GM21367 (cell line): ENCODE data around the gene NISCH.
A peak's percentile ranks its signal among the peaks of the same experiment; 100 is the strongest.
"Not testable (repeated sequence)": the region's sequence is repeated elsewhere in the genome, so short reads cannot be mapped to it uniquely, and the experiment has no call there.

ENCODE experiments used
- ATAC-seq: cut with Tn5 transposase; IDR thresholded peaks from one replicate; pipeline ENCODE4 v1.9.1; 2021; ENCODE audit not compliant: unreplicated experiment

NISCH gene

DNA sequence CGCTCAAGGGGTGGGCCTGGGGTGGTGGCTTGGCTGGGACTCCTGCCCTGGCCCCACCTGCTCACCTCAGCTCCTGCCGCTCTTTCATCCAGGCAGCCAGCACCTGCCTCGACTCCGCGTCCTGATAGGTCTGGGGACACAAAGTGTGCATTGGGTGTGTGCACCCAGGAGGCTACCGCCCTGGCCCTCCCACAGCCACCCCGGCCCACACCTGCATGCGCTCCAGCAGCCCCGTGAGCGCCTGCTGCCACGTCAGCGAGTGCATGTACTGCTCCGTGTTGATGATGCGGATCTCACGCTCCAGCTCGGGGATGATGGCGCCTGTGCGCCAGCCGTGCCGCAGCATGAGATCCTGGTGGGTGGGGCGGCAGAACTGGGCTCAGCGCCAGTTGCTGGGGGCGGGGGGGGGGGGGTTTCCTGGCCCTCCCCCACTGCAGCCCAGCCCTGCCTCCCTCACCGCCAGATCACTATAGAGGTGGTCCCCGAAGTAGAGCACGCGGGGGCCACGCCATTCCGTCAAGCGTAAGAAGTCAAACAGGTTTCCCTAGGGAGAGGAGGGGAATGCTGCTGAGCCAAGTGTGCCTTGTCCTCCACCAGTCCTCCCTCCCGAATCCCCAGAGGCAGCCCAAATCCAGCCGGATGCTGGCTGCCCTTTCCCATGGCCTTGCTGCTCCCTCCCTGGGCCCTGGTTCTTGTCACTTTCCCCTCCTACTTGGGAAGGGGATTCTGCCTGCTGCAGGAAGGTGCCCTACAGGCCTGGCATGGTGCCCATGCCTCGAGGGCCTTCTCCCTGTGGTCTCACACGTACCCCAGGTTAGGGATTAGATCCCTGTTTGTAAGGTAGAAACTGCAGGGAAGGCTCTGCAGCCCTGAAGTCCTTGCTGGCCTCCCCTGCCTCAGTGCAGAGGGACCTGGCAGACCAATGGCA is 69.6 kb downstream of the NISCH start:
- ATAC-seq, result no peak

GRCh38 chr3:52525680-52526561 is 70.5 kb downstream of the NISCH start:
- no peak for ATAC-seq

GRCh38 chr3:52526671-52527038 is 71.3 kb downstream of the NISCH start:
- not testable (repeated sequence) for ATAC-seq

- ATAC-seq, result no peak
These were observed 71.8 kb downstream of the NISCH start for GRCh38 chr3:52527039-52527731.

GRCh38 chr3:52527732-52528585 is 72.6 kb downstream of the NISCH start:
- ATAC-seq, result no peak

GRCh38 chr3:52528586-52529375 is 73.4 kb downstream of the NISCH start:
- ATAC-seq, result no peak

- ATAC-seq, result no peak
These were observed 74.3 kb downstream of the NISCH start for GRCh38 chr3:52529376-52530333.

- ATAC-seq, result no peak
These were observed 75.8 kb downstream of the NISCH start for GRCh38 chr3:52530918-52531826.

- ATAC-seq, result no peak
These were observed 76.6 kb downstream of the NISCH start for GRCh38 chr3:52531860-52532516.

- ATAC-seq, result no peak
These were observed 77.1 kb downstream of the NISCH start for GRCh38 chr3:52532517-52532837.

DNA sequence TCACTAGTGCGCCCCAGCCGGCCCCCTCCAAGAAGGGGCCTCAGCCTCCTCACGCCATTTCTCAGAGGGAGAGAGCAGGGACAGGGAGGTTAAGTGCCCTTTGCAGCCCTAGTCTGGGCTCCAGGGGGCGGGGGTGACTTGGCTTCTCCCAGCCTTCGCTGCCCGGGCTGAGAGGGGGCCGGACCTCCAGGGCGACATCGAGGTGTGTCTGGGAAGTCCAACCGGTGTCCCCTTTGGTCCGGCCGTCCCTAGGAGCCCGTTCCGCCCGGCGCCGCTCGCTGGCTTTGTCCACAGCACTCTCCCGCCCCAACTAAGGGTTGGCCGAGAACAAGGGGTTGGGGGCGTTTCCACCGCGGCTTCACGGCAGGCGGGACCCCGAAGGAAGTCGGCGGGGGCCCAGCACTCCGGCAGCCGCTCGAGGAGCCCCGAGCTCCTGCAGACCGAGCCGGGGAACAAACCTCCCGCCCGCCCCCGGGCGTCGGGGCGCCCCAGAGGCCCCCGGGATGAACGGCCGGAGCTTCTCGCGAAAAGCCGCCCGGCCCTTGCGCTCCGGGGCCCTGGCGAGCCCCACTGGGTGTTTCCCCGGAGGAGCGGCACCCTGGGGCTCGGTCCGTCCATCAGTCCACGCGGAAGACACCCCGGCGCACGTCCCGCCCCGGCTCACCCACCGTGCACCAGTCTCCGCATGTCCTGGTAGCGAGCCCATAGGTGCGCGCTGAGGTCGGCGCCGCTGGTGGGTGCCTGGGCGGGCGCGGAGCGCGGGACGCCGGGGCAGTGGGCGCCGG is 77.6 kb downstream of the NISCH start:
- ATAC-seq, result no peak

DNA sequence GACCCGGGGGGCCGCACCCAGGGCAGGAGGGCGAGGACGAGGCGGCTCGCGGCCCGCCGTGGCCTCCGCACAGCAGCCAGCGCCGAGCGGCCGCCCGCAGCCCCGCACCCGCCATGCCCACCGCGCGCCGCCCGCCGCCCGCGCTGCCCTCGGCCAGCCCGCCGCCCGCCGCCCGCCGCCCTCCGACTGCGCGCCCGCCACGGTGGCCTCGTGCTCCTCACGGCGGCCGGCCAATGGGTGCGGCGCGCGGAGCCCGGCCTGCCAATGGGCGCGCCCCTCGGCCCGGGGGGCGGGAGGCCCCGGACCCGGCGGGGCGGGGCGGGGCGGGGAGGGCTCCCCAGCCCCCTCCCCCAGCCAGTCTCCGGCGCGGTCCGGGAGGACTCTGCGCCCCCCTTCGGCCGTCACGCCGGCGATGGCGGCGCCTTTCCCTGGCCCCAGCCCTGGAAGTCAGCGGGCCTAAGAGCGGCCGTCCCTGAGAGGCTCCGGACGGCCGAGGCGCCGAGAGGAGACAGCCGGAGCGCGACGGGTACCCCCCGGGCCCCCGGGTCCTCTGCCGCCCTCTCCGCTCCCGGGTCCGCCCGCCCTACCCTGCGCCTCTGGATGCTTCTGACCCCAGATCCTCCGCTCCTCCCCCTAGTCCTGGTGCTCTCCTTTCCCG is 78.3 kb downstream of the NISCH start, which contains the start of gene NT5DC2:
TSS of gene NT5DC2 (minus strand) at position 235 of the 658 bp plus-strand sequence. CDS start at position 115, 120 bp downstream.
- peak; percentile 25 for ATAC-seq

DNA sequence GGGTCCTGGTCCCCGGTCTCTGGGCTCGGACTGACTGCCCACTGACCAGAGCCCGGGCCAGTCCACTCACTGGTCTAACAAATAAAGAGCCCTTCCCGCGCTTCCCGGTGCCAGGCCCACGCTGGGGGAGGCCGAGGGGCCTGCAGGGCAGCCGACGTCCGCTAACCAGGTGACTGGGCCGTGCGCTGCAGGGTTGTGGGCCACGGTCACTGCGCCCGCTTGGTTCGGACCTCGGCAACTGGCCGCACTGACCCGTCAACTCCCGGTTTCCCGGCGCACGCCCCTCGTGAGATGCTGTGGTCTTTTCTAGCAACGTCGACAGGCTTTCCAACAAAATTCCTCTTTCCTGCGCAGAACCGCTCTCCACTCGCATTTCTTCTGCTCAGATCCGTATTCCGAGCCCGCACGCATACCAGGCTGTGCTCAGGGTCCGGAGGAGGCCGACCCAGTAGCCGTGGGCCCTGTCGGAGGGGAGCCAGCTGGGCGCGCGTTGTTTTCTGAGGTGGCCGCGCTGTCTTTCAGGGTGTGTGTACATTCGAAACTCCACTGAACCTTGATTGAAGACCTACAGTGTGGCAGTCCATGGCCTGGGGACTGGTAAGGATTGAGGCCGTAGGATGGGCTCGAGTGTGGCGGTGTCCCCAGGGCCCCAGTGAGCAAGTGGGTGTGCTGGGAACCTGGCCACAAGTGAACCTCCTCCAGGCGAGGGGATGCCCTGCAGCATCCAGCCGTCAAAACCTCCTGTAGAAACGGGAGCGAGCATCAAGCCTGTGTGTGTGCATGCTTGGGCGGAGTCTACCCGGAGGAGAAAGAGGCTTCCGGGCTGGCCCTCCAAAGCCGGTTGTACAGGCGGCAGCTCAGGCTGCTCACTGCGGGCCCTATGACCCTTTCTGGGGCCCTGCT is 79.1 kb downstream of the NISCH start:
- ATAC-seq, result no peak

DNA sequence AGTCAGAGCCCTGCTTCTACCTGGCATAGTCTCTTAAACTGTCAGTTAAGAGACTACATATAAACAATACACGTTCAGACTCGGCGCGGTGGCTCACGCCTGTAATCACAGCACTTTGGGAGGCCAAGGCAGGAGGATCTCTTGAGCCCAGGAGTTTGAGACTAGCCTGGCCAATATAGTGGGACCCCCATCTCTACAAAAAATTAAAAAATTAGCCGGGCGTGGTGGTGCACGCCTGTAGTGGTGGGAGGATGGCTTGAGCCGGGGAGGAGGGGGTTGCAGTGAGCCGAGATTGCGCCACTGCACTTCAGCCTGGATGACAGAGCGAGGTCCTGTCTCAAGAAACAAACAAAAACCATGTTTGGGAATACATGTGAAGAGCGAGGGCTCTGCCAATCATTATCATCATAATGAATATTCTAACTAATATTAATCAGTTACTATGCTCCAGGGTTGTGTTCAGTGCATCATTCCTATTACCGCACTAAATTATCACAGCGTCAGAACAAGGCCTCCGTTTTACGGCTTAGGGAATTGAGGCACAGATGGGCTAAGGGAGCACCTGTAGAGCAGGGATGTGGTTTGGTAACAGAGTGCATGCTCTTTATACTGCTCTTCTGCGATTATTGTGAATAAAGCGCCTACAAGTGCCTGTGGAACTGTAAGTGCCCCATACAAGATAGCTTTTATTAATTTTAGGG is 80.2 kb downstream of the NISCH start:
- ATAC-seq, result no peak
